Astrocyte (in vitro differentiated cells and primary cell): ENCODE data around the gene FOXC2. TPM values are rescaled to one million over a fixed set of nuclear protein-coding genes. Genes with fewer than 3 reads are reported as not detected.

Source experiments
- DNase-seq: peaks from one replicate; pipeline ENCODE4 v3.0.0-alpha.2; 2010; ENCODE audit warnings: low read depth
- FAIRE-seq: peaks from 2 replicates; lab custom pipeline; 2011; peaks lifted over from hg19 to GRCh38; lab: Jason Lieb, UNC
- H2AFZ ChIP-seq: 2 replicates; pipeline ENCODE4 v1.6.0; 2012; ENCODE audit warnings: low read depth, low read length, inconsistent platforms
- H3K27ac ChIP-seq: 2 replicates; pipeline ENCODE4 v1.5.1; 2011; ENCODE audit warnings: low read depth, low read length, inconsistent platforms
- H3K27me3 ChIP-seq: 2 replicates; pipeline ENCODE4 v1.6.0; 2011; ENCODE audit warnings: low read length, inconsistent platforms; ENCODE audit not compliant: insufficient read depth
- H3K36me3 ChIP-seq: 2 replicates; pipeline ENCODE4 v1.5.1; 2011; ENCODE audit warnings: low read length, inconsistent platforms; ENCODE audit not compliant: insufficient read depth
- H3K4me1 ChIP-seq: 2 replicates; pipeline ENCODE4 v1.5.1; 2011; ENCODE audit warnings: low read length, inconsistent platforms; ENCODE audit not compliant: insufficient read depth
- H3K4me2 ChIP-seq: 2 replicates; pipeline ENCODE4 v1.6.0; 2012; ENCODE audit warnings: low read length, inconsistent platforms
- H3K4me3 ChIP-seq: 2 replicates; pipeline ENCODE4 v1.5.1; 2011; ENCODE audit warnings: low read depth, mild to moderate bottlenecking, low read length, inconsistent platforms; ENCODE audit not compliant: insufficient read depth
- H3K79me2 ChIP-seq: 2 replicates; pipeline ENCODE4 v1.6.0; 2012; ENCODE audit warnings: mild to moderate bottlenecking, low read length, inconsistent platforms; ENCODE audit not compliant: insufficient read depth
- H3K9ac ChIP-seq: 2 replicates; pipeline ENCODE4 v1.6.0; 2012; ENCODE audit warnings: mild to moderate bottlenecking, low read length, inconsistent platforms
- H3K9me3 ChIP-seq: 2 replicates; pipeline ENCODE4 v1.5.1; 2012; ENCODE audit warnings: low read depth, mild to moderate bottlenecking, low read length, inconsistent platforms; ENCODE audit not compliant: insufficient read depth
- H4K20me1 ChIP-seq: 2 replicates; pipeline ENCODE4 v1.6.0; 2012; ENCODE audit warnings: low read length, inconsistent platforms; ENCODE audit not compliant: insufficient read depth
- H3K27ac Mint-ChIP-seq: one replicate; pipeline ENCODE4 v1.8.0; 2021; ENCODE audit warnings: mild to moderate bottlenecking, mixed read lengths; ENCODE audit not compliant: unreplicated experiment
- H3K27me3 Mint-ChIP-seq: one replicate; pipeline ENCODE4 v1.8.0; 2021; ENCODE audit warnings: low read depth, mixed read lengths; ENCODE audit not compliant: unreplicated experiment
- H3K36me3 Mint-ChIP-seq: one replicate; pipeline ENCODE4 v1.8.0; 2021; ENCODE audit warnings: low read depth, mixed read lengths; ENCODE audit not compliant: unreplicated experiment
- H3K4me1 Mint-ChIP-seq: one replicate; pipeline ENCODE4 v1.8.0; 2021; ENCODE audit warnings: low read depth, mixed read lengths; ENCODE audit not compliant: unreplicated experiment
- H3K4me3 Mint-ChIP-seq: one replicate; pipeline ENCODE4 v1.8.0; 2021; ENCODE audit warnings: mild to moderate bottlenecking, moderate library complexity, mixed read lengths; ENCODE audit not compliant: unreplicated experiment
- H3K9me3 Mint-ChIP-seq: one replicate; pipeline ENCODE4 v1.8.0; 2021; ENCODE audit warnings: mild to moderate bottlenecking, mixed read lengths; ENCODE audit not compliant: unreplicated experiment
- CTCF ChIP-seq: IDR thresholded peaks from 2 replicates; pipeline ENCODE4 v1.5.1; 2011; ENCODE audit warnings: low read depth, mild to moderate bottlenecking, inconsistent platforms, low read length, moderate library complexity; ENCODE audit not compliant: insufficient read depth
- EZH2 ChIP-seq: IDR thresholded peaks from 2 replicates; pipeline ENCODE4 v1.6.1; 2012; ENCODE audit warnings: mild to moderate bottlenecking, low read length, inconsistent platforms; ENCODE audit not compliant: insufficient read depth
- total RNA-seq: library from RNA; stranded (reverse); gene quantifications from 2 replicates; pipeline ENCODE4 v1.2.1, GENCODE V29; 2021

FOXC2 gene
- total RNA-seq, 1 donor from 2014 or later = 15.8 TPM

- Histone ChIP-seq H3K4me2 (peak overlapping the region; percentile 86), H3K36me3 (peaks cover 12% of the 10 kb centered on the region), H3K27me3 (no peaks in the 10 kb centered on the region), H3K79me2 (peaks cover 89% of the 10 kb centered on the region), H3K4me3 (peak overlapping the region; percentile 97), H3K4me1 (peaks cover 56% of the 10 kb centered on the region), H4K20me1 (peaks cover 64% of the 10 kb centered on the region), H2AFZ (no peak overlapping the region), H3K9ac (peak overlapping the region; percentile 99), H3K9me3 (no peaks in the 10 kb centered on the region), H3K27ac (peak overlapping the region; percentile 94)
- peak overlapping the region; percentile 58 for H3K27ac Mint-ChIP-seq
- peaks cover 14% of the 10 kb centered on the region for H3K36me3 Mint-ChIP-seq
- FAIRE-seq (no peak), DNase-seq (peak; percentile 69)
- peak overlapping the region; percentile 42 for H3K4me3 Mint-ChIP-seq
- TF ChIP-seq EZH2 = no peak
- no peak for TF ChIP-seq CTCF
- peaks cover 37% of the 10 kb centered on the region for H3K27me3 Mint-ChIP-seq
- peaks cover 1% of the 10 kb centered on the region for H3K9me3 Mint-ChIP-seq
- peaks cover 45% of the 10 kb centered on the region for H3K4me1 Mint-ChIP-seq
Observed at GRCh38 chr16:86573215-86573614, 6.6 kb downstream of the FOXC2 start.

DNA sequence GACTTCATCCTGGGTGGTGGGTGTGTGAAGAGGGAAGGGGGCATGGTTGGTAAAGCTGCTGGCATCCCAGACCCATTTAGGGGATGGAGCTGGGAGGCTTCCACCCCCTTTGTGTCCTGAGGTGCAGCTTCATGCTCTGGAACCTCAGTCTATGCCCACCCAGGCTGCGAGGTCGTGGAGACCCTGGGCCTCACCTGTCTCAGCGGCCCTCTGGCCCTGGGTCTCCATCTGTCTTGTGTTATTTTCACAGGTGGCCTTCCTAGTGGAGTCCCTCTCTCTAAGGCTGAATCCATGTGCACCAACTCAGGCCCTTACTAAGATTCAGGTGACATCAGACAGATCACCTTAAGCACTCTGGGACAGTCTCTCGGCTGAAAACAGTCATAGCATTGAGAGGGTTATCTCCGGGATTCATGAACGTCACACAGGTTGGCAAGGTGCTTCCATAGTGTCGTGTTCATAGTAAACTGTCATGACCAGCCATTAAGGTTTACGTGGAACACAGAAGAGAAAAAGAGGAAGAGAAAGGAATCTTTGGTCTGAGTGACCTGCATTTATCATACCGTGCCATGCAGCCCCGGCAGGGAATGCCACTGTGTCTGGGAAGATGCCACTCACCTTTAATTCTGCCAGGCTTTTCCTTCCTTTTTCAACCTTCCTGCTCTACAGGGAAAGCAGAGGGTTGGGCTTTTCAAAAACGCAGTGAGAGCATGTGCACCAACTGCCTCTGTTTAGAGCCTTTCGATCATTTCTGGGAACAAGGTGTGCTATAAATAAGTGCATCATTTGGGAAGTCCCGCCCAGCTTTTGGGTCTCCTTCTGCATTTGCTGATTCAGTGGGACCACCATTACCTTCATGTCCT is 7.2 kb downstream of the FOXC2 start:
- H3K4me2 ChIP-seq = peak overlapping the region; percentile 86
- H3K9me3 Mint-ChIP-seq = peaks cover 3% of the 10 kb centered on the region
- no peak for TF ChIP-seq EZH2
- TF ChIP-seq CTCF = no peak
- FAIRE-seq (no peak), DNase-seq (no peak)
- peaks cover 59% of the 10 kb centered on the region for H4K20me1 ChIP-seq
- H3K4me1 ChIP-seq = peaks cover 62% of the 10 kb centered on the region
- peaks cover 12% of the 10 kb centered on the region for H3K36me3 ChIP-seq
- no peak overlapping the region for H2AFZ ChIP-seq
- H3K4me1 Mint-ChIP-seq = peaks cover 46% of the 10 kb centered on the region
- H3K4me3 ChIP-seq = no peak overlapping the region
- peak overlapping the region; percentile 99 for H3K9ac ChIP-seq
- peak overlapping the region; percentile 12 for H3K27ac Mint-ChIP-seq
- no peaks in the 10 kb centered on the region for H3K27me3 ChIP-seq
- H3K27me3 Mint-ChIP-seq = peaks cover 37% of the 10 kb centered on the region
- H3K79me2 ChIP-seq = peaks cover 89% of the 10 kb centered on the region
- no peak overlapping the region for H3K4me3 Mint-ChIP-seq
- H3K9me3 ChIP-seq = no peaks in the 10 kb centered on the region
- H3K27ac ChIP-seq = peak overlapping the region; percentile 94
- peaks cover 14% of the 10 kb centered on the region for H3K36me3 Mint-ChIP-seq

DNA sequence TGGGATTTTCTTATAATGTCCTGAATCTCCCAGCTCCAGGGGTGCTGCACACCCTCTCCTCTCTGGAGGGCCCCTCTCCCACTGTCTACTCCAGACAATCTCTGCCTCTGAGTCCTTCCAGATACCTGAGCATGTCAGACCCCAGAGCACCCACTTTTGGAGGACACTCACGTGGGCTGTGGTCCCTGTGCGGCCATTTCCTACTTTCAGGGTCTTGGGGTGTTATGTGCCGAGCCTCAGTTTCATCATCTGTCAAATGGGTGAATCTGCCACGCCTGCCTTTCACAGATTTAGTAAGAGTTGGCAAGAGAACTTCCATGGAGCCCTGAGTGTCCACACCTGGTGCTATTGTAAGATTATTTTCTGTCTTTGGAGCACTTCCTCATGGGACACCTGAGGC is 8.0 kb downstream of the FOXC2 start:
- peaks cover 10% of the 10 kb centered on the region for H3K36me3 ChIP-seq
- H3K4me3 Mint-ChIP-seq = no peak overlapping the region
- no peak for TF ChIP-seq EZH2
- TF ChIP-seq CTCF = no peak
- peak overlapping the region; percentile 90 for H3K4me2 ChIP-seq
- H3K36me3 Mint-ChIP-seq = peaks cover 14% of the 10 kb centered on the region
- H3K27ac ChIP-seq = peak overlapping the region; percentile 94
- no peaks in the 10 kb centered on the region for H3K27me3 ChIP-seq
- peaks cover 89% of the 10 kb centered on the region for H3K79me2 ChIP-seq
- FAIRE-seq = no peak
- H3K9ac ChIP-seq = peak overlapping the region; percentile 95
- peaks cover 48% of the 10 kb centered on the region for H3K4me1 Mint-ChIP-seq
- peaks cover 35% of the 10 kb centered on the region for H3K27me3 Mint-ChIP-seq
- peaks cover 51% of the 10 kb centered on the region for H4K20me1 ChIP-seq
- H3K9me3 Mint-ChIP-seq = peaks cover 3% of the 10 kb centered on the region
- H3K4me3 ChIP-seq = no peak overlapping the region
- no peaks in the 10 kb centered on the region for H3K9me3 ChIP-seq
- H3K27ac Mint-ChIP-seq = no peak overlapping the region
- H3K4me1 ChIP-seq = peaks cover 66% of the 10 kb centered on the region
- DNase-seq = no peak
- no peak overlapping the region for H2AFZ ChIP-seq
